Activated CD8-positive, alpha-beta T cell treated with anti-CD3 and anti-CD28 coated beads for 36 hours (primary cell): Measurements from ENCODE around the gene PTPRN2. TPM values are rescaled to one million over a fixed set of nuclear protein-coding genes. Genes with fewer than 3 reads are reported as not detected.

Experiments
- ATAC-seq: fragments of 200-7000 bp; cut with Tn5 transposase; one replicate; pipeline ENCODE4 v1.10.0; 2021; ENCODE audit warnings: mild to moderate bottlenecking, moderate library complexity
- CTCF ChIA-PET: fragments of 350-600 bp; sonication (Branson Sonifier 250); formaldehyde crosslinking; loops from one replicate; lab custom pipeline; 2021; ENCODE audit warnings: antibody characterized with exemption; lab: Charles Lee
- POLR2A ChIA-PET: fragments of 350-600 bp; sonication (Branson Sonifier 250); formaldehyde crosslinking; loops from one replicate; lab custom pipeline; 2021; ENCODE audit warnings: antibody characterized with exemption; lab: Charles Lee
- DNase-seq: peaks from one replicate; pipeline ENCODE4 v3.0.0-alpha.2; 2020
- H3K27ac Mint-ChIP-seq: one replicate; pipeline ENCODE4 v1.8.0; 2021; ENCODE audit warnings: mild to moderate bottlenecking, mixed read lengths
- H3K27me3 Mint-ChIP-seq: one replicate; pipeline ENCODE4 v1.8.0; 2021; ENCODE audit warnings: mixed read lengths
- H3K36me3 Mint-ChIP-seq: one replicate; pipeline ENCODE4 v1.8.0; 2021; ENCODE audit warnings: low read depth, mixed read lengths
- H3K4me1 Mint-ChIP-seq: one replicate; pipeline ENCODE4 v1.8.0; 2021; ENCODE audit warnings: low read depth, mixed read lengths
- H3K4me3 Mint-ChIP-seq: one replicate; pipeline ENCODE4 v1.8.0; 2021; ENCODE audit warnings: mild to moderate bottlenecking, moderate library complexity, mixed read lengths
- H3K9me3 Mint-ChIP-seq: one replicate; pipeline ENCODE4 v1.8.0; 2021; ENCODE audit warnings: mixed read lengths
- CTCF ChIP-seq: fragments of 200-600 bp; IDR thresholded peaks from one replicate; pipeline ENCODE4 v1.8.0; 2022; ENCODE audit warnings: antibody characterized with exemption, mild to moderate bottlenecking
- intact Hi-C: fragments of 100-400 bp; cut with micrococcal nuclease; formaldehyde crosslinking; loops from one replicate; pipeline ENCODE4 v1.10.0; 2022
- total RNA-seq, 2 experiments: library from RNA; stranded (reverse); gene quantifications; one replicate each; pipeline ENCODE4 v1.2.3, GENCODE V29; 2021

The PTPRN2 gene
- total RNA-seq, 2 experiments from 2014 or later: 0.49 to 0.65 TPM

GRCh38 chr7:157514746-157515145 is 1072.9 kb downstream of the PTPRN2 start:
- H3K9me3 Mint-ChIP-seq: no peaks in the 10 kb centered on the region
- H3K36me3 Mint-ChIP-seq: no peaks in the 10 kb centered on the region
- ATAC-seq (no peak), DNase-seq (no peak)
- H3K4me3 Mint-ChIP-seq: no peak overlapping the region
- TF ChIP-seq CTCF: no peak
- intact Hi-C loops: no loop called here
- CTCF ChIA-PET: no interaction called here
- peaks cover 2% of the 10 kb centered on the region for H3K27me3 Mint-ChIP-seq
- no peak overlapping the region for H3K27ac Mint-ChIP-seq
- POLR2A ChIA-PET: no interaction called here
- H3K4me1 Mint-ChIP-seq: no peaks in the 10 kb centered on the region

GRCh38 chr7:157514306-157514705 is 1073.3 kb downstream of the PTPRN2 start:
- no peaks in the 10 kb centered on the region for H3K9me3 Mint-ChIP-seq
- intact Hi-C loops: no loop called here
- ChIA-PET CTCF (no interaction called here), POLR2A (no interaction called here)
- no peaks in the 10 kb centered on the region for H3K4me1 Mint-ChIP-seq
- no peak overlapping the region for H3K4me3 Mint-ChIP-seq
- no peak for TF ChIP-seq CTCF
- peaks cover 2% of the 10 kb centered on the region for H3K27me3 Mint-ChIP-seq
- no peak overlapping the region for H3K27ac Mint-ChIP-seq
- H3K36me3 Mint-ChIP-seq: no peaks in the 10 kb centered on the region
- DNase-seq: no peak
- no peak for ATAC-seq

GRCh38 chr7:157513682-157514081 is 1073.9 kb downstream of the PTPRN2 start:
- Mint-ChIP-seq H3K4me1 (no peaks in the 10 kb centered on the region), H3K36me3 (no peaks in the 10 kb centered on the region), H3K4me3 (no peak overlapping the region), H3K9me3 (no peaks in the 10 kb centered on the region), H3K27me3 (peaks cover 3% of the 10 kb centered on the region), H3K27ac (no peak overlapping the region)
- no peak for TF ChIP-seq CTCF
- intact Hi-C loops: no loop called here
- CTCF ChIA-PET: no interaction called here
- ATAC-seq (no peak), DNase-seq (no peak)
- POLR2A ChIA-PET: no interaction called here

- Mint-ChIP-seq H3K4me1 (no peaks in the 10 kb centered on the region), H3K27me3 (peaks cover 4% of the 10 kb centered on the region), H3K4me3 (no peak overlapping the region), H3K27ac (no peak overlapping the region), H3K36me3 (no peaks in the 10 kb centered on the region), H3K9me3 (no peaks in the 10 kb centered on the region)
- DNase-seq: no peak
- no peak for TF ChIP-seq CTCF
- ChIA-PET POLR2A (no interaction called here), CTCF (no interaction called here)
- intact Hi-C loops: no loop called here
- ATAC-seq: no peak
Observed at GRCh38 chr7:157513162-157513621, 1074.4 kb downstream of the PTPRN2 start.

- Mint-ChIP-seq H3K4me3 (no peak overlapping the region), H3K27ac (no peak overlapping the region), H3K36me3 (no peaks in the 10 kb centered on the region), H3K4me1 (no peaks in the 10 kb centered on the region), H3K27me3 (peaks cover 8% of the 10 kb centered on the region), H3K9me3 (peaks cover 15% of the 10 kb centered on the region)
- DNase-seq (no peak), ATAC-seq (no peak)
- no peak for TF ChIP-seq CTCF
- POLR2A ChIA-PET: no interaction called here
- intact Hi-C loops: no loop called here
- CTCF ChIA-PET: interaction anchor here (0.7 kb wide), 1 partner anchor 36 kb away, joined by 3 read pairs; no protein-coding TSS in a partner anchor
Observed at GRCh38 chr7:157509226-157509625, 1078.4 kb downstream of the PTPRN2 start.
